HepG2 (cell line): Measurements from ENCODE around the gene WDFY1. TPM values are rescaled to one million over a fixed set of nuclear protein-coding genes. Genes with fewer than 3 reads are reported as not detected.

ENCODE experiments used
- ATAC-seq: fragments of 200-7000 bp; cut with Tn5 transposase; 3 replicates; pipeline ENCODE4 v1.9.1; 2020; ENCODE audit warnings: mild to moderate bottlenecking, moderate library complexity
- BruUV-seq: library from RNA; stranded (reverse); fragments of 400-500 nt; replicated peaks from 2 replicates; lab custom pipeline; 2021; lab: Mats Ljungman, UMichigan
- CTCF ChIA-PET: fragments of 300-600 bp; formaldehyde crosslinking; extraction: SDS; loops from one replicate; lab custom pipeline; 2021; ENCODE audit warnings: low total read pairs, inconsistent platforms, low intra/inter-chr PET ratio; lab: Yijun Ruan, JAX
- POLR2A ChIA-PET: fragments of 350-600 bp; sonication (Branson Sonifier 250); formaldehyde crosslinking; loops from one replicate; lab custom pipeline; 2020; ENCODE audit warnings: antibody characterized with exemption, inconsistent platforms; lab: Yijun Ruan, JAX
- DNase-seq: peaks from one replicate; pipeline ENCODE4 v3.0.0-alpha.2; 2015; ENCODE audit warnings: low spot score
- FAIRE-seq: peaks from 3 replicates; lab custom pipeline; 2011; peaks lifted over from hg19 to GRCh38; lab: Jason Lieb, UNC
- H2AFZ ChIP-seq: one replicate; pipeline ENCODE4 v1.6.1; 2011; ENCODE audit warnings: low read length, inconsistent platforms
- H3K27ac ChIP-seq: fragments of 300-600 bp; 3 replicates; pipeline ENCODE4 v1.8.0; 2011; ENCODE audit warnings: mixed run types, mild to moderate bottlenecking, mixed read lengths, low read length, inconsistent platforms; ENCODE audit not compliant: insufficient read depth; ENCODE audit errors: extremely low read length
- H3K27me3 ChIP-seq, 2 experiments: fragments of 200-600 bp in 1 of 2; 2 replicates in 1 of 2; 3 replicates in 1 of 2; pipeline versions ENCODE4 v1.6.0 to v1.8.0; 2011; ENCODE audit warnings: low read length in 2 of 2, mild to moderate bottlenecking in 2 of 2, moderate library complexity in 2 of 2, inconsistent platforms in 1 of 2; ENCODE audit not compliant: insufficient read depth in 2 of 2, control insufficient read depth in 1 of 2
- H3K36me3 ChIP-seq, 2 experiments: fragments of 200-600 bp in 1 of 2; replicated peaks in 1 of 2; 2 replicates in 1 of 2; 3 replicates in 1 of 2; pipeline versions ENCODE4 v1.5.1 to v1.8.0; 2011; ENCODE audit warnings: low read length in 2 of 2, inconsistent platforms in 1 of 2; ENCODE audit not compliant: insufficient read depth in 2 of 2, control insufficient read depth in 1 of 2
- H3K4me1 ChIP-seq: 2 replicates; pipeline ENCODE4 v1.5.1; 2012; ENCODE audit warnings: low read length, inconsistent platforms; ENCODE audit not compliant: insufficient read depth
- H3K4me2 ChIP-seq: 2 replicates; pipeline ENCODE4 v1.6.0; 2011; ENCODE audit warnings: low read depth, low read length, inconsistent platforms
- H3K4me3 ChIP-seq, 3 experiments: fragments of 200-600 bp in 1 of 3; sonication (generic), shearing (Covaris generic) in 1 of 3; replicated peaks in 1 of 3; 2 replicates each; pipeline ENCODE4 v1.5.1; 2011 to 2016; ENCODE audit warnings: low read length in 3 of 3, inconsistent platforms in 2 of 3, low read depth in 2 of 3, mild to moderate bottlenecking in 2 of 3, control low read depth in 1 of 3, mixed read lengths in 1 of 3; ENCODE audit not compliant: insufficient read depth in 1 of 3
- H3K79me2 ChIP-seq: one replicate; pipeline ENCODE4 v1.6.1; 2011; ENCODE audit warnings: low read length, inconsistent platforms; ENCODE audit not compliant: insufficient read depth
- H3K9ac ChIP-seq: 2 replicates; pipeline ENCODE4 v1.6.0; 2011; ENCODE audit warnings: mild to moderate bottlenecking, low read depth, low read length, inconsistent platforms; ENCODE audit not compliant: insufficient read depth
- H3K9me3 ChIP-seq: 2 replicates; pipeline ENCODE4 v1.5.1; 2012; ENCODE audit warnings: mild to moderate bottlenecking, low read length
- H4K20me1 ChIP-seq: 2 replicates; pipeline ENCODE4 v1.6.0; 2011; ENCODE audit warnings: inconsistent platforms, mild to moderate bottlenecking, low read length, moderate library complexity; ENCODE audit not compliant: insufficient read depth
- CEBPB ChIP-seq: IDR thresholded peaks from 2 replicates; pipeline ENCODE4 v1.6.1; 2011; ENCODE audit warnings: low read depth, low read length, improper control_type of control experiment, borderline replicate concordance
- PHF20 ChIP-seq: sonication (generic); formaldehyde crosslinking; IDR thresholded peaks from 2 replicates; pipeline ENCODE4 v1.5.0; 2020; ENCODE audit warnings: mild to moderate bottlenecking, missing genetic modification reagents
- SNAI1 ChIP-seq: sonication (generic); formaldehyde crosslinking; IDR thresholded peaks from 2 replicates; pipeline ENCODE4 v1.5.0; 2020; ENCODE audit warnings: mild to moderate bottlenecking, missing genetic modification reagents, borderline replicate concordance
- WGBS: methylation state at CpG from one replicate; pipeline ENCODE4 v1.1.6; 2017; ENCODE audit warnings: low lambda C conversion rate; 5-methylcytosine and 5-hydroxymethylcytosine counted together
- in situ Hi-C: cut with HindIII; loops from 2 replicates; pipeline ENCODE4 v1.10.0; 2017; ENCODE audit warnings: low pct_unique_long_range_greater_than_20kb; ENCODE audit not compliant: extremely low pct_ligation_motif_present
- intact Hi-C: fragments of 100-400 bp; cut with micrococcal nuclease; formaldehyde crosslinking; loops from one replicate; pipeline ENCODE4 v1.10.0; 2022; ENCODE audit not compliant: unreplicated experiment
- polyA plus RNA-seq, 8 experiments: library from polyadenylated mRNA; depleted of rRNA in 3 of 8; stranded (reverse) in 7 of 8; unstranded in 1 of 8; fragments of >200 nt; fragmentation: Illumina TruSeq in 4 of 8; extraction: Trizol in 4 of 8; gene quantifications; 2 replicates each; pipeline versions ENCODE4 v1.2.1 to v1.2.3, GENCODE V29; 2011 to 2016; ENCODE audit warnings: low read depth in 4 of 8, missing spikeins in 1 of 8, mixed read lengths in 1 of 8; ENCODE audit not compliant: insufficient read depth in 1 of 8
- total RNA-seq, 5 experiments: library from RNA; depleted of rRNA; stranded (reverse); fragments of >200 nt; fragmentation: Illumina TruSeq; extraction: Trizol; gene quantifications; 2 replicates each; pipeline ENCODE4 v1.2.3, GENCODE V29; 2016; ENCODE audit warnings: low read depth in 1 of 5
- TF ChIP-seq, protein P1 (sequence below): sonication (generic); formaldehyde crosslinking; IDR thresholded peaks from 2 replicates; pipeline ENCODE4 v1.4.0; 2020; ENCODE audit warnings: mild to moderate bottlenecking, missing genetic modification reagents
- TF ChIP-seq, protein P2 (sequence below): sonication (generic); formaldehyde crosslinking; IDR thresholded peaks from 2 replicates; pipeline ENCODE4 v1.4.0; 2020; ENCODE audit warnings: missing genetic modification reagents
- TF ChIP-seq, protein P3 (sequence below): sonication (generic); formaldehyde crosslinking; IDR thresholded peaks from 2 replicates; pipeline ENCODE4 v1.8.0; 2023; ENCODE audit warnings: mild to moderate bottlenecking, missing genetic modification reagents
- TF ChIP-seq, protein P4 (sequence below): sonication (generic); formaldehyde crosslinking; IDR thresholded peaks from 2 replicates; pipeline ENCODE4 v1.4.0; 2020; ENCODE audit warnings: missing genetic modification reagents, mild to moderate bottlenecking, borderline replicate concordance
- TF ChIP-seq, protein P5 (sequence below): sonication (generic); formaldehyde crosslinking; IDR thresholded peaks from 2 replicates; pipeline ENCODE4 v1.5.0; 2020; ENCODE audit warnings: missing genetic modification reagents

Gene WDFY1
- total and polyA plus RNA-seq, 2 of the 13 experiments (the other 11 are each of a cell fraction or from before 2014, with no cell fraction given): 77.0 to 78.4 TPM

DNA sequence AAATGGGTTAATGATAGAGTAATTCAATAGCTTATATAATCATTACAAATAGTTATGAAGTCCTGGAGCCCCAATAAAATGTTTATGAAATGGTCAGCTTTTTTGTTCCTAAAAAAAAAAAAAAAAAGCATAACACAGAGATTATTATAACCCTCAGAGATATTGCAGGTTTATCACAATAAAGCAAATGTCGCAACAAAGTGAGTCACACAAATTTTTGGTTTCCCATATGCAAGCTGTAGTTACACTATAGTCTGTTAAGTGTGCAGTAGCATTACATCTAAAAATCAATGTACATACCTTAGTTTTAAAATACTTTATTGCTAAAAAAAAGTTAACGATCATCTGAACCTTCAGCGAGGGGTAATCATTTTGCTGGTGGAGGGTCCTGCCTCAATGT is 20.0 kb downstream of the WDFY1 start:
- intact Hi-C loops (no loop called here), in situ Hi-C loops (no loop called here)
- peaks cover 8% of the 10 kb centered on the region for H3K9me3 ChIP-seq
- no peak overlapping the region for H3K9ac ChIP-seq
- H2AFZ ChIP-seq: no peak overlapping the region
- H3K79me2 ChIP-seq: peaks cover 88% of the 10 kb centered on the region
- peak; percentile 63 for TF ChIP-seq CEBPB
- TF ChIP-seq, protein P1, sequence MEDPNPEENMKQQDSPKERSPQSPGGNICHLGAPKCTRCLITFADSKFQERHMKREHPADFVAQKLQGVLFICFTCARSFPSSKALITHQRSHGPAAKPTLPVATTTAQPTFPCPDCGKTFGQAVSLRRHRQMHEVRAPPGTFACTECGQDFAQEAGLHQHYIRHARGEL: no peak
- TF ChIP-seq, protein P2, sequence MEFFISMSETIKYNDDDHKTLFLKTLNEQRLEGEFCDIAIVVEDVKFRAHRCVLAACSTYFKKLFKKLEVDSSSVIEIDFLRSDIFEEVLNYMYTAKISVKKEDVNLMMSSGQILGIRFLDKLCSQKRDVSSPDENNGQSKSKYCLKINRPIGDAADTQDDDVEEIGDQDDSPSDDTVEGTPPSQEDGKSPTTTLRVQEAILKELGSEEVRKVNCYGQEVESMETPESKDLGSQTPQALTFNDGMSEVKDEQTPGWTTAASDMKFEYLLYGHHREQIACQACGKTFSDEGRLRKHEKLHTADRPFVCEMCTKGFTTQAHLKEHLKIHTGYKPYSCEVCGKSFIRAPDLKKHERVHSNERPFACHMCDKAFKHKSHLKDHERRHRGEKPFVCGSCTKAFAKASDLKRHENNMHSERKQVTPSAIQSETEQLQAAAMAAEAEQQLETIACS (CRISPR knock-in tag): no peak
- TF ChIP-seq, all 625 proteins: peak for 1
- no peak overlapping the region for H3K4me3 ChIP-seq
- WGBS: 98% methylated on average over 3 of the region's 3 CpGs
- ChIA-PET POLR2A (interaction anchor here (1.9 kb wide), 1 partner anchor 17 kb away, joined by 4 read pairs; no protein-coding TSS in a partner anchor), CTCF (no interaction called here)
- BruUV-seq: no TSS peak
- H3K36me3 ChIP-seq: peaks cover 0 to 1% of the 10 kb centered on the region in 2 experiments; a peak in 3 of 5 replicates
- no peak for DNase-seq
- no peak for FAIRE-seq
- H4K20me1 ChIP-seq: 0 out of 2 replicates have a peak, but pooled peaks cover 3% of the 10 kb centered on the region
- H3K4me2 ChIP-seq: no peak overlapping the region
- peaks cover 42% of the 10 kb centered on the region for H3K4me1 ChIP-seq
- no peak overlapping the region for H3K27ac ChIP-seq
- no peaks in the 10 kb centered on the region; a peak in 1 of 5 replicates for H3K27me3 ChIP-seq
- no peak for ATAC-seq

DNA sequence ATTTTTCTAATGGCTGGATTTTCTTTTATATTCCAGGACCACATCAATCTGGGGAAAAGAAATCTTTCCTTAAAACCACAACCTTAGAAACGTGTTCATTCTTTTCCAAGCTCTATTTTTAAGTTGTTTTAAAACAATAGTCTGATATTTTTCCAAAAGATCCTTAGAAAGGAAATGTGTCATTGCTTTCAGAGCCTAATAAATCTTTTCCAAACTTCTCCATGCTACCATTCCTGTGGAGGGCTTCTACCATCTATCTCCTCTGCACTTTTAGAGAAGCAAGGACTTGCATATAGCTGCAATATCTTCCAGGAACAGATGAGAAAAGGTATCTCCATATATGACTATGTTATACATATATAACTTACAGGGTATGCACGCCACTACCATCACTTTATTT is 21.2 kb downstream of the WDFY1 start:
- no peak overlapping the region for H3K4me2 ChIP-seq
- H3K4me3 ChIP-seq: no peak overlapping the region
- H2AFZ ChIP-seq: no peak overlapping the region
- H4K20me1 ChIP-seq: 0 out of 2 replicates have a peak, but pooled peaks cover 3% of the 10 kb centered on the region
- H3K36me3 ChIP-seq: peaks cover 0 to 3% of the 10 kb centered on the region in 2 experiments; a peak in 3 of 5 replicates
- DNase-seq (no peak), ATAC-seq (no peak), FAIRE-seq (no peak)
- ChIA-PET POLR2A (interaction anchor here (1.9 kb wide), 1 partner anchor 15 kb away, joined by 4 read pairs; no protein-coding TSS in a partner anchor), CTCF (no interaction called here)
- no TSS peak for BruUV-seq
- in situ Hi-C loops (no loop called here), intact Hi-C loops (no loop called here)
- H3K79me2 ChIP-seq: peaks cover 90% of the 10 kb centered on the region
- H3K4me1 ChIP-seq: peaks cover 32% of the 10 kb centered on the region
- H3K27ac ChIP-seq: no peak overlapping the region
- WGBS: 96% methylated on average over 2 of the region's 2 CpGs
- no peak overlapping the region for H3K9ac ChIP-seq
- H3K9me3 ChIP-seq: peaks cover 8% of the 10 kb centered on the region
- no peaks in the 10 kb centered on the region for H3K27me3 ChIP-seq
- no peak for TF ChIP-seq PHF20 (CRISPR knock-in tag)
- TF ChIP-seq, protein P3, sequence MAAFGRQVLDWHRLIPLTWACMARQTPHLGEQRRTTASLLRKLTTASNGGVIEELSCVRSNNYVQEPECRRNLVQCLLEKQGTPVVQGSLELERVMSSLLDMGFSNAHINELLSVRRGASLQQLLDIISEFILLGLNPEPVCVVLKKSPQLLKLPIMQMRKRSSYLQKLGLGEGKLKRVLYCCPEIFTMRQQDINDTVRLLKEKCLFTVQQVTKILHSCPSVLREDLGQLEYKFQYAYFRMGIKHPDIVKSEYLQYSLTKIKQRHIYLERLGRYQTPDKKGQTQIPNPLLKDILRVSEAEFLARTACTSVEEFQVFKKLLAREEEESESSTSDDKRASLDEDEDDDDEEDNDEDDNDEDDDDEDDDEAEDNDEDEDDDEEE (CRISPR knock-in tag): no peak
- TF ChIP-seq, protein P4, sequence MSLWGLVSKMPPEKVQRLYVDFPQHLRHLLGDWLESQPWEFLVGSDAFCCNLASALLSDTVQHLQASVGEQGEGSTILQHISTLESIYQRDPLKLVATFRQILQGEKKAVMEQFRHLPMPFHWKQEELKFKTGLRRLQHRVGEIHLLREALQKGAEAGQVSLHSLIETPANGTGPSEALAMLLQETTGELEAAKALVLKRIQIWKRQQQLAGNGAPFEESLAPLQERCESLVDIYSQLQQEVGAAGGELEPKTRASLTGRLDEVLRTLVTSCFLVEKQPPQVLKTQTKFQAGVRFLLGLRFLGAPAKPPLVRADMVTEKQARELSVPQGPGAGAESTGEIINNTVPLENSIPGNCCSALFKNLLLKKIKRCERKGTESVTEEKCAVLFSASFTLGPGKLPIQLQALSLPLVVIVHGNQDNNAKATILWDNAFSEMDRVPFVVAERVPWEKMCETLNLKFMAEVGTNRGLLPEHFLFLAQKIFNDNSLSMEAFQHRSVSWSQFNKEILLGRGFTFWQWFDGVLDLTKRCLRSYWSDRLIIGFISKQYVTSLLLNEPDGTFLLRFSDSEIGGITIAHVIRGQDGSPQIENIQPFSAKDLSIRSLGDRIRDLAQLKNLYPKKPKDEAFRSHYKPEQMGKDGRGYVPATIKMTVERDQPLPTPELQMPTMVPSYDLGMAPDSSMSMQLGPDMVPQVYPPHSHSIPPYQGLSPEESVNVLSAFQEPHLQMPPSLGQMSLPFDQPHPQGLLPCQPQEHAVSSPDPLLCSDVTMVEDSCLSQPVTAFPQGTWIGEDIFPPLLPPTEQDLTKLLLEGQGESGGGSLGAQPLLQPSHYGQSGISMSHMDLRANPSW: no peak
- TF ChIP-seq SNAI1: no peak
- TF ChIP-seq, protein P5, sequence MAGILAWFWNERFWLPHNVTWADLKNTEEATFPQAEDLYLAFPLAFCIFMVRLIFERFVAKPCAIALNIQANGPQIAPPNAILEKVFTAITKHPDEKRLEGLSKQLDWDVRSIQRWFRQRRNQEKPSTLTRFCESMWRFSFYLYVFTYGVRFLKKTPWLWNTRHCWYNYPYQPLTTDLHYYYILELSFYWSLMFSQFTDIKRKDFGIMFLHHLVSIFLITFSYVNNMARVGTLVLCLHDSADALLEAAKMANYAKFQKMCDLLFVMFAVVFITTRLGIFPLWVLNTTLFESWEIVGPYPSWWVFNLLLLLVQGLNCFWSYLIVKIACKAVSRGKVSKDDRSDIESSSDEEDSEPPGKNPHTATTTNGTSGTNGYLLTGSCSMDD (CRISPR knock-in tag): no peak
- TF ChIP-seq, protein P1: no peak
